IMR-90 (cell line): ENCODE results near the gene JAKMIP3. TPM values are rescaled to one million over a fixed set of nuclear protein-coding genes. Genes with fewer than 3 reads are reported as not detected.

Experiments used
- ATAC-seq: fragments of 200-7000 bp; cut with Tn5 transposase; 2 replicates; pipeline ENCODE4 v1.9.1; 2020; ENCODE audit warnings: low read depth, mild to moderate bottlenecking, moderate library complexity
- BruUV-seq: library from RNA; stranded (reverse); fragments of 400-500 nt; replicated peaks from 2 replicates; lab custom pipeline; 2021; lab: Mats Ljungman, UMichigan
- CTCF ChIA-PET: fragments of 300-600 bp; formaldehyde crosslinking; extraction: SDS; loops from one replicate; lab custom pipeline; 2021; ENCODE audit warnings: antibody characterized with exemption; lab: Yijun Ruan, JAX
- POLR2A ChIA-PET: fragments of 300-600 bp; sonication (Branson Sonifier 250); formaldehyde crosslinking; loops from one replicate; lab custom pipeline; 2022; ENCODE audit warnings: antibody characterized with exemption; ENCODE audit not compliant: unreplicated experiment; lab: Charles Lee
- DNase-seq: peaks from one replicate; pipeline ENCODE4 v3.0.0; 2013
- H2AFZ ChIP-seq: replicated peaks from 2 replicates; pipeline ENCODE3; 2013; ENCODE audit warnings: low read length, mild to moderate bottlenecking; ENCODE audit not compliant: poor library complexity
- H2AK5ac ChIP-seq: 2 replicates; pipeline ENCODE4 v1.6.1; 2013; ENCODE audit warnings: low read depth, low read length, inconsistent platforms
- H2AK9ac ChIP-seq: replicated peaks from 2 replicates; pipeline ENCODE3; 2013; ENCODE audit warnings: mild to moderate bottlenecking, low read depth, low read length, moderate library complexity; ENCODE audit not compliant: poor library complexity
- H2BK120ac ChIP-seq: 2 replicates; pipeline ENCODE4 v1.6.1; 2013; ENCODE audit warnings: low read depth, low read length, inconsistent platforms
- H2BK15ac ChIP-seq: 3 replicates; pipeline ENCODE4 v1.6.1; 2013; ENCODE audit warnings: low read depth, low read length, inconsistent platforms
- H2BK20ac ChIP-seq: 2 replicates; pipeline ENCODE4 v1.6.1; 2013; ENCODE audit warnings: low read depth, mild to moderate bottlenecking, inconsistent platforms, low read length, moderate library complexity
- H2BK5ac ChIP-seq: 2 replicates; pipeline ENCODE4 v1.6.1; 2013; ENCODE audit warnings: mild to moderate bottlenecking, low read depth, low read length, inconsistent platforms; ENCODE audit not compliant: poor library complexity, severe bottlenecking
- H3K14ac ChIP-seq: replicated peaks from 2 replicates; pipeline ENCODE4 v1.6.1; 2013; ENCODE audit warnings: low read depth, low read length, inconsistent platforms
- H3K18ac ChIP-seq: 2 replicates; pipeline ENCODE4 v1.6.1; 2013; ENCODE audit warnings: low read depth, low read length, control low read depth
- H3K23ac ChIP-seq: 2 replicates; pipeline ENCODE4 v1.6.1; 2013; ENCODE audit warnings: low read depth, low read length, inconsistent platforms
- H3K27ac ChIP-seq: 2 replicates; pipeline ENCODE4 v1.5.1; 2013; ENCODE audit warnings: mild to moderate bottlenecking, control low read depth, low read length; ENCODE audit not compliant: insufficient read depth
- H3K27me3 ChIP-seq: 2 replicates; pipeline ENCODE4 v1.6.1; 2013; ENCODE audit warnings: low read length; ENCODE audit not compliant: control insufficient read depth, insufficient read depth
- H3K36me3 ChIP-seq: 2 replicates; pipeline ENCODE4 v1.6.1; 2013; ENCODE audit warnings: low read length, mixed read lengths; ENCODE audit not compliant: control insufficient read depth, insufficient read depth
- H3K4ac ChIP-seq: 2 replicates; pipeline ENCODE4 v1.6.1; 2013; ENCODE audit warnings: low read depth, low read length, inconsistent platforms
- H3K4me1 ChIP-seq: 2 replicates; pipeline ENCODE4 v1.6.1; 2013; ENCODE audit warnings: low read length, mixed read lengths; ENCODE audit not compliant: control insufficient read depth, insufficient read depth
- H3K4me2 ChIP-seq: 2 replicates; pipeline ENCODE4 v1.6.1; 2013; ENCODE audit warnings: low read depth, mild to moderate bottlenecking, control low read depth, low read length, moderate library complexity
- H3K4me3 ChIP-seq: 2 replicates; pipeline ENCODE4 v1.5.1; 2013; ENCODE audit warnings: low read depth, mild to moderate bottlenecking, control low read depth, low read length, moderate library complexity; ENCODE audit not compliant: insufficient read depth
- H3K56ac ChIP-seq: 2 replicates; pipeline ENCODE4 v1.6.1; 2013; ENCODE audit warnings: low read length, inconsistent platforms; ENCODE audit not compliant: insufficient read depth; ENCODE audit errors: extremely low read depth
- H3K79me1 ChIP-seq, 2 experiments: 2 replicates each; pipeline ENCODE4 v1.6.1; 2013; ENCODE audit warnings: low read length in 2 of 2, inconsistent platforms in 1 of 2, low read depth in 1 of 2
- H3K9ac ChIP-seq: 2 replicates; pipeline ENCODE4 v1.6.1; 2013; ENCODE audit warnings: low read depth, low read length, control low read depth
- H3K9me1 ChIP-seq: 2 replicates; pipeline ENCODE4 v1.6.1; 2013; ENCODE audit warnings: low read length, inconsistent platforms; ENCODE audit not compliant: insufficient read depth
- H3K9me3 ChIP-seq: 2 replicates; pipeline ENCODE4 v1.6.1; 2013; ENCODE audit warnings: low read length; ENCODE audit not compliant: control insufficient read depth, insufficient read depth
- H4K20me1 ChIP-seq: 2 replicates; pipeline ENCODE4 v1.6.1; 2013; ENCODE audit warnings: low read length, inconsistent platforms; ENCODE audit not compliant: insufficient read depth
- H4K5ac ChIP-seq: 2 replicates; pipeline ENCODE4 v1.6.1; 2013; ENCODE audit warnings: mild to moderate bottlenecking, low read depth, low read length, control low read depth
- H4K8ac ChIP-seq, 2 experiments: 2 replicates each; pipeline ENCODE4 v1.6.1; 2013; ENCODE audit warnings: low read depth in 2 of 2, low read length in 2 of 2, control low read depth in 1 of 2, inconsistent platforms in 1 of 2
- H4K91ac ChIP-seq: 2 replicates; pipeline ENCODE4 v1.6.1; 2013; ENCODE audit warnings: low read depth, low read length, inconsistent platforms; ENCODE audit not compliant: insufficient read depth
- CHD1 ChIP-seq: IDR thresholded peaks from 2 replicates; pipeline ENCODE4 v1.6.1; 2012; ENCODE audit warnings: low read depth, low read length, improper control_type of control experiment
- MAZ ChIP-seq: IDR thresholded peaks from 2 replicates; pipeline ENCODE4 v1.6.1; 2012; ENCODE audit warnings: low read depth, mild to moderate bottlenecking, low read length, improper control_type of control experiment, moderate library complexity, borderline replicate concordance
- RCOR1 ChIP-seq: IDR thresholded peaks from 2 replicates; pipeline ENCODE4 v1.6.1; 2012; ENCODE audit warnings: mild to moderate bottlenecking, low read length, improper control_type of control experiment; ENCODE audit not compliant: insufficient replicate concordance
- SMC3 ChIP-seq: fragments of 150-350 bp; IDR thresholded peaks from 2 replicates; pipeline ENCODE4 v1.6.1; 2016; ENCODE audit warnings: low read depth, mild to moderate bottlenecking, antibody characterized with exemption, low read length, moderate library complexity
- WGBS, 2 experiments: methylation state at CpG; one replicate each; pipeline versions ENCODE4 v1.1.5 to v1.1.7; 2013; ENCODE audit warnings: missing lambda C conversion rate in 2 of 2; ENCODE audit not compliant: insufficient read length in 1 of 2; ENCODE audit errors: extremely low coverage in 2 of 2; 5-methylcytosine and 5-hydroxymethylcytosine counted together
- dilution Hi-C: fragments of 300-500 bp; cut with HindIII; formaldehyde crosslinking; loops from one replicate; pipeline ENCODE4 v1.14.3; 2018; ENCODE audit warnings: low sequenced_read_pairs; ENCODE audit not compliant: unreplicated experiment
- in situ Hi-C: fragments of 300-500 bp; cut with MboI; formaldehyde crosslinking; loops from 3 replicates; pipeline ENCODE4 v1.14.3; 2019; ENCODE audit warnings: low sequenced_read_pairs, inconsistent platforms, mixed read lengths
- intact Hi-C: fragments of 100-400 bp; cut with micrococcal nuclease; formaldehyde crosslinking; loops from 2 replicates; pipeline ENCODE4 v1.10.0; 2022
- polyA plus RNA-seq, 3 experiments: library from polyadenylated mRNA; depleted of rRNA; stranded (reverse); fragments of >200 nt; gene quantifications; 2 replicates each; pipeline ENCODE4 v1.2.3, GENCODE V29; 2012; ENCODE audit warnings: low replicate concordance in 1 of 3
- total RNA-seq: library from RNA; depleted of rRNA; stranded (reverse); fragments of >200 nt; gene quantifications from 2 replicates; pipeline ENCODE4 v1.2.3, GENCODE V29; 2012

JAKMIP3 gene
- total and polyA plus RNA-seq, 2 of the 4 experiments (the other 2 are of a cell fraction) = under 0.01 to 0.22 TPM

GRCh38 chr10:132058111-132058745, 7.5 kb upstream of the JAKMIP3 start:
- Histone ChIP-seq H2BK15ac (no peak overlapping the region), H3K18ac (no peak overlapping the region), H3K27ac (no peak overlapping the region), H3K4me1 (no peaks in the 10 kb centered on the region), H3K56ac (no peak overlapping the region), H2BK5ac (no peak overlapping the region), H3K4me3 (no peak overlapping the region), H4K5ac (no peak overlapping the region), H3K79me1 (no peaks in the 10 kb centered on the region), H2AK9ac (no peak overlapping the region), H3K4ac (no peak overlapping the region), H4K20me1 (no peaks in the 10 kb centered on the region), H3K23ac (no peak overlapping the region), H2BK20ac (no peak overlapping the region), H2AK5ac (no peak overlapping the region), H3K27me3 (peaks cover 19% of the 10 kb centered on the region; the same call in 1 of the 2 replicates), H3K9me1 (no peaks in the 10 kb centered on the region), H3K9me3 (peaks cover 5% of the 10 kb centered on the region; the same call in 1 of the 2 replicates), H3K36me3 (no peaks in the 10 kb centered on the region), H2AFZ (no peak overlapping the region), H3K4me2 (no peak overlapping the region), H3K14ac (no peak overlapping the region), H2BK120ac (no peak overlapping the region), H3K9ac (no peak overlapping the region), H4K8ac (no peak overlapping the region), H4K91ac (no peak overlapping the region)
- intact Hi-C loops (no loop called here), dilution Hi-C loops (no loop called here), in situ Hi-C loops (no loop called here)
- 73% methylated on average over 3 of the region's 16 CpGs; no CpG with 5 or more reads in 1 of the 2 experiments for WGBS, 2 experiments
- no peak for TF ChIP-seq CHD1
- TF ChIP-seq RCOR1 = no peak
- TF ChIP-seq MAZ = no peak
- no peak for TF ChIP-seq SMC3
- POLR2A ChIA-PET = no interaction called here
- BruUV-seq = no TSS peak
- DNase-seq (no peak), ATAC-seq (no peak)
- CTCF ChIA-PET = no interaction called here
